Muscle of back (tissue), 11 donors: ENCODE results near the gene CACNA1C. TPM values are rescaled to one million over a fixed set of nuclear protein-coding genes. Genes with fewer than 3 reads are reported as not detected.

Source experiments
- DNase-seq, 3 donors: peaks; one replicate each; pipeline versions ENCODE4 v3.0.0 to v3.0.0-alpha.2; 2013
- polyA plus RNA-seq, 10 donors: library from polyadenylated mRNA; unstranded; fragments of 120-200 nt; gene quantifications; one replicate each; pipeline ENCODE4 v1.2.1, GENCODE V29; 2013; ENCODE audit not compliant: insufficient read length in 10 of 10

Gene CACNA1C
- polyA plus RNA-seq, 10 donors = 2.2 to 5.8 (median 3.5) TPM

- no peak for DNase-seq
Observed at GRCh38 chr12:2274733-2275132, 221.9 kb downstream of the CACNA1C start.

- DNase-seq = no peak
Observed at GRCh38 chr12:2276288-2277033, 223.7 kb downstream of the CACNA1C start.

- DNase-seq = no peak
Observed at GRCh38 chr12:2277492-2278155, 224.8 kb downstream of the CACNA1C start.

DNA sequence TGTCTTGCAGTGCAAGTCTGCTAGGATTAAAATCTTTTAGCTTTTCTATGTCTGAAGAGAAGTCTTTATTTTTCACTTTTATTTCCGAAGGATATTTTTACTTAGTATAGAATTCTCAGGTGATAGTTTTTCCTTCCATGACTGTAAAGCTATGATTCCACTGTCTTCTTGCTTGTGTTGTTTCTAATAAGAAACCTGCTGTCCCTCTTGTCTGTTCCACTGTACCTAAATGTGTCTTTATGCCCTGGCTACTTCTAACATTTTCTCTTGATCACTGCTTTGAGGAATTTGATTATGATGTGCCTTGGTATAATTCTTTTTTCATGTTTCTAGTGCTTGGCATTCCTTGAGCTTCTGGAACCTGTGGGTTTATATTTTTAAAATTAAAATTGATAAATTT, 228.7 kb downstream of the CACNA1C start:
- DNase-seq = no peak

DNA sequence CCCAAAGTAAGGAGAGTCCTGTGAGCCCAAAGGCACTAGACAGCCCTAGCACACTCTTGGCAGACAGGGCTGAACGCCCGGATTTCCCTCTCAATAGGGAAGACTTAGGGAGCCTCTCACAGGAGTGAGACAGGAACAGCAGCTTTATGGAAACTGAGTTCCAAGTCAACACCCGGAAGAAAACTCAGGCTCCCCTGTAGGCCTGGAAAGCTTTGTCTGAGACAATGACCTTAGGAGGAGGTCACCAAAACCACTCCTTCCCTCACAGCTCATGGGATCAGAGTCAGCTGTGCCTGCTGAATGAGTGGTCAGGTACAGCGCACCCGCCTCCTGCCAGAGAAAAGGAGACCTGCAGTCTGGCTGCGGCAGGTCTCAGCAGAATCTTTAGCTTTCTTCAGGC, 229.5 kb downstream of the CACNA1C start:
- no peak for DNase-seq

DNA sequence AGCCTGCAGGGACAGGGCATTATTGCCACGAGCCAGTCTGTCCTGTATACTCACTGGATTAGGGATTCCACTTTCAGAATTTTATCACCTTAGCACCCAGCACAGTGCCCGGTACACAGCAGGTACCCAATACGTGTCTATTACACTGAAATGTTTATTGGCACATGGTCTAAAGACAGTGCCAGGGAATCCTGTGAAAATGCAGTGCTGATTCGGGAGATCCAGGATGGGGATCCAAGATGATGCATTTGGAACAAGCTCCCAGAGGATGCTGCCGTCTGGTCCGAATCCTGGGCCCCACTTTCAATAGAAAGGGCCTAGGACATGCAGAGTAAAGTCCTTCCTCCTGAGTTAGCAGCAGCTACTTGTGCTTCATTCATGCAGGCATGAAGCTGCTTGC, 230.7 kb downstream of the CACNA1C start:
- DNase-seq = no peak

GRCh38 chr12:2283916-2284315, 231.1 kb downstream of the CACNA1C start:
- peak; percentile 73 to 91 (median 75) for DNase-seq

GRCh38 chr12:2284321-2284813, 231.6 kb downstream of the CACNA1C start:
- peak; percentile 66 to 89 (median 86) for DNase-seq

- DNase-seq = peak; percentile 69 to 82 (median 71)
Observed at GRCh38 chr12:2284857-2285256, 232.1 kb downstream of the CACNA1C start.

DNA sequence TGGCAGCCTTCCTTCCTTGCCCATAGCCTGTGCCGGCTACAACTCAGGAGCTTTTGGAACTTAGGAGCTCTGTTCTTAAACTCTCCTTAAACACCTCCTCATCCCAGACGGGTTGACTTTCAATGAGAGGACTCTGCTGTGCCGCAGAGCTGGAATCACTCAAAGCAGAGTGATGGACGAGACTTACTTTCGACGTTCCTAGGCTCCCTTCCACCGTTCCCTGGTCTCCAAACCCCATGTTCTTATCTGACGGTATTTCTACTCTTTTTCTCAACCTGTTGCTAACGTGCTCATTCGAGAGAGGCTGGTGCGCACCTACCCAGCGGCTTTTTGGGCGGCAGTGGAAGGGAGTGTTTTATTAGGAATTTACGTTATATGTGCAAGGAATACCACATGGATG, 232.7 kb downstream of the CACNA1C start:
- no peak for DNase-seq

GRCh38 chr12:2286047-2286446, 233.3 kb downstream of the CACNA1C start:
- no peak for DNase-seq

GRCh38 chr12:2286461-2287131, 233.8 kb downstream of the CACNA1C start:
- DNase-seq = no peak

GRCh38 chr12:2287151-2287550, 234.4 kb downstream of the CACNA1C start:
- DNase-seq = no peak

- no peak for DNase-seq
Observed at GRCh38 chr12:2287589-2287988, 234.8 kb downstream of the CACNA1C start.

- DNase-seq = no peak
Observed at GRCh38 chr12:2288001-2288400, 235.2 kb downstream of the CACNA1C start.

DNA sequence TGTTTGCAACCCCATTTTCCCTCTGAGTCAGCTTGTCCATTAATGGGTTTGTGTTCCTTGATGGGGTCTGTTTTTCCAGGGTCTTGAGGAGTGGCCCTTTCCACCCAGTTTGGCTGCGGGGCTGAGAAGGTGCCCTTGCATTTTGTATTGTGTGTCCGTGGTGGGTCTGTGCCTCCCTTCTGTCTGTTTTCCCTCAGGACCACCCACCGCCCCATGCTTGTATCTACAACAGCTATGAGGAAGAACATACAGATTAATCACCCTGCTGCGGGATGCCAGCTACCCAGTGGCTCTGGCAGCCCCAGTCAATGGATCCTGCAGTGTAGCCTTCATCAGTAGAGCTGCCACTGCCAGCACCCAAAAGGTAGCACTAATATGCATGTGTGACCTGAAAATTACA, 235.7 kb downstream of the CACNA1C start:
- no peak for DNase-seq

DNA sequence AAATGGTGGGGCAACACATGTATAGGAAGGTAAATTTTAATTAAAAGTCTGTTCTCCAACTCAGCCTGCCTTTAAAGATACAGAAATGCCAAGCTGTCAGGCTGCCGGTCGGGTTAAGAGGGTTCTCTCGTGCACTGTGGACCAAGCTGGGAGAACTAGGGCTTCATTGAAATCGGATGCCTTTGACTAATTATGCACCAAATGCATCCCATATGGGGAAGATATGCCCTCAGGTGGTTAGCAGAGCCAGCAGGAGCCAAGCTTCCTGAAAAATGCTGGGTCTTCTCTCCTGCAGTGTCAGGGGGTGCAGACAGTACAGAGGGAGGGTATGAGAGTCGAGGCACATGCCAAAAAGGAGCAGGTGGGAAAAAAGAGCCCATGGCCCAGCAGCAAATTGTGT, 236.1 kb downstream of the CACNA1C start:
- no peak for DNase-seq

- no peak for DNase-seq
Observed at GRCh38 chr12:2289525-2289924, 236.7 kb downstream of the CACNA1C start.

DNA sequence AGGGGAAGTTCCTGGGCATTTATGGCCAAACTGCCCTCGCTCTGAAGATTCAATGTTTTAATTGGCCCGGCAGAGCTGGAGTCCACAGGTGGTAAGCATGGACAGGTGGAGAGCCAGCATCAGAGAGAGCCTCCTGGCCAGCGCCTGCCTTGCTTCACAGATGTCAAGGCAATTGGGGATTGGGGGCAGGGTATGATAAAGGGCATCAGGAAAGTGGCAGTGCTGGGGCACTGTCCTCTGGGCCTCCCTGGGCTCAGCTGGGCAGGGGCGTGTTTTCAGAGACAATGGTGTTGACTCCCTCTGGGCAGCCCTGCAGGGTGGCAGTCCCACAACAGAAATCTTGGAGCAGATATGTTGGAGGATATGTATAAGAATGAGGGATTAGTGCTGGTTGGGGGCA, 237.3 kb downstream of the CACNA1C start:
- no peak for DNase-seq

- DNase-seq = no peak
Observed at GRCh38 chr12:2290516-2291065, 237.8 kb downstream of the CACNA1C start.

DNA sequence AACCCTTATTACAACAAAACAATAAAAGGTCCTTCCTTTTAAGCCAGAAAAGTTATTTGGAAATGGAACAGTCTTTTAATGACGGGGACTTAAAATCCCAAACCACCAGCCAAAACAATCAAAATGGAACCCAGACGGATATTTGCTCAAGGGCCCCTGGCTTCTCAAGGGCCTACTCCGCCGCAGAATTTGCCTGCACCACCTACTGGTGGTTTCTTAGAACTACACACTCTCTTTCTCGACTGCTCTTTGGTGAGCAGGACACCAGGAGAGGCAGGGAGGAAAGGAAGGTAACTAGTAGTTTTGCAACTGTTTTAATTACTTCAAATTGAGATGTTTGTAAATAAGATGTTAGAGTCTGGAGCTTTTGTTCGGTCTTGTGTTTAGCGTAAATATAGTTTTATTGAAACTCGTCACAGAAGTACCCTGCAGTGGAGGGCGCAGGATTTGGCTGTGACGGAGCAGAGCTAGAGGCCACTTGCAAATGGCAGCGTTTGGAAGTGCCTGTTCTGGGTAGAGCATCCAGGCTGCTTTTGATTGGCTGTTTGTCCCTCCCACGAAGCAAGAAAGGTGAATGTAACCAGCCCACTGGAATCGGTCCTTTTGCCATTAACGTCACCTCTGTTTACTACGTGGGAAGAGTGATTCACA, 238.5 kb downstream of the CACNA1C start:
- DNase-seq = no peak

GRCh38 chr12:2291947-2292346, 239.2 kb downstream of the CACNA1C start:
- no peak for DNase-seq
